Keratinocyte (primary cell): ENCODE data around the gene TP53AIP1.

ENCODE experiments used
- EZH2 ChIP-seq: IDR thresholded peaks from one replicate; pipeline ENCODE4 v1.6.1; 2012; ENCODE audit warnings: inconsistent platforms, mild to moderate bottlenecking, low read length, moderate library complexity
- TF ChIP-seq, protein P1 (sequence below), 3 experiments: IDR thresholded peaks in 1 of 3; conservative IDR thresholded peaks in 1 of 3; optimal IDR thresholded peaks in 1 of 3; 2 replicates in 2 of 3; 3 replicates in 1 of 3; pipeline versions ENCODE3 to v1.5.1; 2011; ENCODE audit warnings: low read length in 3 of 3, mild to moderate bottlenecking in 3 of 3, moderate library complexity in 2 of 3, control low read depth in 1 of 3, inconsistent platforms in 1 of 3; ENCODE audit not compliant: insufficient read depth in 2 of 3; ENCODE audit errors: extremely low read depth in 1 of 3

DNA sequence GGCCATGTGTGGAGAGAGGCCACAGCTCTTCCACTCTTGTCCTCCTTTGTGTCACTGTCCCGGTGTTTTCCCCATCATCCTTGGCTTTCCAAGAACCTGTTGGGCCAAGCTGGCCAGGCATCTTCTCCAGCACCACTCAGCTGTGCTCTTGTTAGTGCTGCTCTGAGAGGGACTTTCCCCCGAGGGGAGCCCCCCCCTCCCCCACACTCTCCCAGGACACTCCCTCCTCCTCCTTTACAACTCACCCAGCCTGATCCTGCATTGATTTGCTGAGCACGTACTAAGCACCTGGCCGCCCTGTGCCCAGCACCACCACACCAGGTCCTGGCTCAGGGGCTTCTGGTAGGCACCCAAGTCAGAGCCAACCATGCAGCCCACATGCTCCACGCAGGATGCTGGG, 13.2 kb downstream of the TP53AIP1 start:
- TF ChIP-seq, protein P1, sequence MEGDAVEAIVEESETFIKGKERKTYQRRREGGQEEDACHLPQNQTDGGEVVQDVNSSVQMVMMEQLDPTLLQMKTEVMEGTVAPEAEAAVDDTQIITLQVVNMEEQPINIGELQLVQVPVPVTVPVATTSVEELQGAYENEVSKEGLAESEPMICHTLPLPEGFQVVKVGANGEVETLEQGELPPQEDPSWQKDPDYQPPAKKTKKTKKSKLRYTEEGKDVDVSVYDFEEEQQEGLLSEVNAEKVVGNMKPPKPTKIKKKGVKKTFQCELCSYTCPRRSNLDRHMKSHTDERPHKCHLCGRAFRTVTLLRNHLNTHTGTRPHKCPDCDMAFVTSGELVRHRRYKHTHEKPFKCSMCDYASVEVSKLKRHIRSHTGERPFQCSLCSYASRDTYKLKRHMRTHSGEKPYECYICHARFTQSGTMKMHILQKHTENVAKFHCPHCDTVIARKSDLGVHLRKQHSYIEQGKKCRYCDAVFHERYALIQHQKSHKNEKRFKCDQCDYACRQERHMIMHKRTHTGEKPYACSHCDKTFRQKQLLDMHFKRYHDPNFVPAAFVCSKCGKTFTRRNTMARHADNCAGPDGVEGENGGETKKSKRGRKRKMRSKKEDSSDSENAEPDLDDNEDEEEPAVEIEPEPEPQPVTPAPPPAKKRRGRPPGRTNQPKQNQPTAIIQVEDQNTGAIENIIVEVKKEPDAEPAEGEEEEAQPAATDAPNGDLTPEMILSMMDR (optimal IDR thresholded peaks at IDR 0.05 in 1 of 3, IDR thresholded peaks at IDR 0.05 in 1 of 3, conservative IDR thresholded peaks at IDR 0.05 in 1 of 3; ENCODE audit: extremely low read depth in 1 of 3, insufficient read depth in 2 of 3, low read length in 3 of 3): no peak
- TF ChIP-seq EZH2: no peak
